ENCODE data around the gene NTRK3.
A peak's percentile ranks its signal among the peaks of the same experiment; 100 is the strongest.

DNA sequence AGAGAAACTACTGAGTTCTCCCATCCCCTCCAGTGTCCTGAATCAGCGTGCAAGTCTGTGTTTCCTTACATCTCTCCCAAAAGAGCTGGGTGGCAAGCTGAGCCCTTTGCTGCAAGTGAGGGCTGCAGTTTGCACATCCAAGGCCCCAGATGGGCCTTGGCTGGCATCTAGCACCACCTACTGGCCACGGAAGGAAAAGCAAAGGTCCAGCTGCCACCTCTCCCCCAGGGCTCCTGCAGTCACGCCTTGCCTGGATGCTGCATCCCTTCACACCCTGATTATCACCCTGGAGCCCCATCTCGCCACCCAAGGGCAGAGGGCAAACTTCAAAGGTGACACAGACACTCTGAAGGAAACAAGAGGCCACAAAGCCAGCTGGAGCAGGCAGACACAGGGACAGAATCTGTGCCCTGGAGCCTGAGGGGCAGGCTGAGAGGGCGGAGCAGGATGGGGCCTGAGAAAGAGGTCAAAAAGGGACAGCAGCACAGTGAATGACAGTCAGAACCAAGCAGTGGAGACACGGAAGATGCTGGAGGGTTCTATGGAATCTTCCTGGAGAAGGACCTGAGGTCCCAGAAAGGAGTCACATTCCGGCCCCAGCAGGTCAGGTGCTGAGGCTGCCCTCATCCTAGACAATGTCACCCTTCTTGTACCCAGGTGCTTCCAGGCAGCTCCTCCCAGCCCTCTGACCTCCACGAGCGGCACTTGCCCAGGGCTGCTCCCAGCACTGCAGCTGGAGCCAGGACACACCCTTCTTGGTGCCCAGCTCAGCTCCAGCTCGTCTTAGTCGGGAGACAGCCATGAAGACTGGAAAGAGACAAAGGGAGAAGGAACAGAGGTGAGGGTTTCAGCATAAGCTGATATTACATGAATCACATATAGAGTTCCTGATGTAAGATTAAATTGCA is 18.3 kb upstream of the NTRK3 start:
- TF ChIP-seq CTCF (IDR thresholded peaks at IDR 0.05) = peak in 5 of 6 experiments; percentile 50 to 77 (median 57)
- no peak for TF ChIP-seq POLR2A (IDR thresholded peaks at IDR 0.05)
